ENCODE data around the gene TRNAU1AP.
"Not testable (repeated sequence)": the region's sequence is repeated elsewhere in the genome, so short reads cannot be mapped to it uniquely, and the experiment has no call there.

The TRNAU1AP gene

DNA sequence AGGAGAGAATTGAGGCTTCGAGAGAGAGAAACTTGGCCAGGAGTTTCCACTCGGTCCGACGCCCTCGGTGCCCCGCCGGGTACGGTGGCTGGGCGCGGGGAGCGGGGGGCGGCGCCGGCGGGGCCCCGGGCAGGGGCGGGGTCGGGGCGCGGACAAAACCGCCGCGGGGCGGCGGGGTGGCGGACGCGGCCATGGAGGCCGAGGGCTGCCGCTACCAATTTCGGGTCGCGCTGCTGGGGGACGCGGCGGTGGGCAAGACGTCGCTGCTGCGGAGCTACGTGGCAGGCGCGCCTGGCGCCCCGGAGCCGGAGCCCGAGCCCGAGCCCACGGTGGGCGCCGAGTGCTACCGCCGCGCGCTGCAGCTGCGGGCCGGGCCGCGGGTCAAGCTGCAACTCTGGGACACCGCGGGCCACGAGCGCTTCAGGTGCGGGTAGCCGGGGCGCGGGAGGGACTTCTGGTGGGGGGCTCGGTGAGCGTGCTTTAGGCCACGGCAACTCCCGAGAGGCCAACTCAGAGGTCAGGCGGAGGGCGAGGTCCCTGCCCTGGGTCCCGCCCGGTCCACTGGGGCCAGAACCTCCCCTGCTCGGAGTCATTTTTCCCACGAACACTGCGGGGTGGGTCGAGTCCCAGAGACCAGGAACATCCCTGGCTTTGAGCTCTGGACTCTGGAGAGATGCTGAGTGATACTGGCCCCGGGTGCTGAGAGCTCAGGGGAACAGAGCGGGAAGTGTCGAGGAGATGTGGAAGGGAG is 39.6 kb downstream of the TRNAU1AP start:
- TF ChIP-seq, protein P1, sequence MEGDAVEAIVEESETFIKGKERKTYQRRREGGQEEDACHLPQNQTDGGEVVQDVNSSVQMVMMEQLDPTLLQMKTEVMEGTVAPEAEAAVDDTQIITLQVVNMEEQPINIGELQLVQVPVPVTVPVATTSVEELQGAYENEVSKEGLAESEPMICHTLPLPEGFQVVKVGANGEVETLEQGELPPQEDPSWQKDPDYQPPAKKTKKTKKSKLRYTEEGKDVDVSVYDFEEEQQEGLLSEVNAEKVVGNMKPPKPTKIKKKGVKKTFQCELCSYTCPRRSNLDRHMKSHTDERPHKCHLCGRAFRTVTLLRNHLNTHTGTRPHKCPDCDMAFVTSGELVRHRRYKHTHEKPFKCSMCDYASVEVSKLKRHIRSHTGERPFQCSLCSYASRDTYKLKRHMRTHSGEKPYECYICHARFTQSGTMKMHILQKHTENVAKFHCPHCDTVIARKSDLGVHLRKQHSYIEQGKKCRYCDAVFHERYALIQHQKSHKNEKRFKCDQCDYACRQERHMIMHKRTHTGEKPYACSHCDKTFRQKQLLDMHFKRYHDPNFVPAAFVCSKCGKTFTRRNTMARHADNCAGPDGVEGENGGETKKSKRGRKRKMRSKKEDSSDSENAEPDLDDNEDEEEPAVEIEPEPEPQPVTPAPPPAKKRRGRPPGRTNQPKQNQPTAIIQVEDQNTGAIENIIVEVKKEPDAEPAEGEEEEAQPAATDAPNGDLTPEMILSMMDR (conservative IDR thresholded peaks at IDR 0.05; ENCODE audit: low read depth, low read length), result no peak
- peak overlapping the region; percentile 48 for H3K4me3 ChIP-seq (ENCODE audit: low read length)
- no peak for DNase-seq (ENCODE audit: low read depth)

DNA sequence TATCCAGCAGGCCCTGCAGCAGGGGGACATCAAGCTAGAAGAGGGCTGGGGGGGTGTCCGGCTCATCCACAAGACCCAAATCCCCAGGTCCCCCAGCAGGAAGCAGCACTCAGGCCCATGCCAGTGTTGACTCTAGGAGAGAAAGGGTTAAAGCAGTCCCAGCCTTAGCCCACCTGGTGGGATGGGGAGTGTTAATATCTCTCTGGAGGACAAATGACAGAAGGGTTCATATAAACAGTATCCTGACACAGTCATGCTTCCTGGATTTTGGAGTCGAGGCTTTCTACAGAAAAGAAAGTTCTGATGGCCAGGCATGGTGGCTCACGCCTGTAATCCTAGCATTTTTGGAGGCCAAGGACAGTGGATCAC is 41.1 kb downstream of the TRNAU1AP start:
- not testable (repeated sequence) for H3K4me3 ChIP-seq (ENCODE audit: low read length); DNase-seq (ENCODE audit: low read depth)

DNA sequence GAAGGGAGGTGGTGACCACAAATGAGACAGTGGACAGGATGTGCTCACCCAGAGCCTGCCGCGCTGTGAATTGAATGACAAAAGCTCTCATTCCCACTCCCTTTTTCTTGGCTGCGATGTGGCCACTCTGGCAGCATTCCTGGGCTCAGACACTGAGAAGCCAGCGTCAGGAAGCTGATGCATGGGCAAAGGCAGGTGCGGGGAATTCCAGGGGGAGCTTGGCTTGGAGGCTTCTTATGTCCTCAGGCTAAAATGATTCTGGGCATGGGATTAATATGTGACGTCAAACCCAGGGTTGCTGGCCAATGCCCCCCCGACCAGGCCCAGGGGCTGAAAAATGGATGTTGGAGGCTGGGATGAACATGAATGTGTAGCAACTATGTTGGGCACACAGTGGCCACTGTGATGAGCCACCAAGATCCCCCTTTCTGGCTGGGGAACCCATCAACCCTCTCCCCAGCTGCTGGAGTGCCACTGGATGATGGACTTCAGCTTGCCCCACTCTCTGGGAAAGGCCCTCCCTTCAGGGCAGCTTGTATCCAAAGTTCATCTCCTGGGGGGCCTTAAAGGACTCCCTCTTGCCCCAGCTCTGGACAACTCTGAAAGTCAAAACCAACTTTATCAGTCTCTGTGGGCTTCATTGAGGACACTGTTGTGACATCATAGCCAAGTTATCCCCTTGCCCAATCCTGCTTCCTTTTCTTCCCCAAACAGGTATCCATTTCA is 42.0 kb downstream of the TRNAU1AP start:
- H3K4me3 ChIP-seq (ENCODE audit: low read length); DNase-seq (ENCODE audit: low read depth): not testable (repeated sequence)

DNA sequence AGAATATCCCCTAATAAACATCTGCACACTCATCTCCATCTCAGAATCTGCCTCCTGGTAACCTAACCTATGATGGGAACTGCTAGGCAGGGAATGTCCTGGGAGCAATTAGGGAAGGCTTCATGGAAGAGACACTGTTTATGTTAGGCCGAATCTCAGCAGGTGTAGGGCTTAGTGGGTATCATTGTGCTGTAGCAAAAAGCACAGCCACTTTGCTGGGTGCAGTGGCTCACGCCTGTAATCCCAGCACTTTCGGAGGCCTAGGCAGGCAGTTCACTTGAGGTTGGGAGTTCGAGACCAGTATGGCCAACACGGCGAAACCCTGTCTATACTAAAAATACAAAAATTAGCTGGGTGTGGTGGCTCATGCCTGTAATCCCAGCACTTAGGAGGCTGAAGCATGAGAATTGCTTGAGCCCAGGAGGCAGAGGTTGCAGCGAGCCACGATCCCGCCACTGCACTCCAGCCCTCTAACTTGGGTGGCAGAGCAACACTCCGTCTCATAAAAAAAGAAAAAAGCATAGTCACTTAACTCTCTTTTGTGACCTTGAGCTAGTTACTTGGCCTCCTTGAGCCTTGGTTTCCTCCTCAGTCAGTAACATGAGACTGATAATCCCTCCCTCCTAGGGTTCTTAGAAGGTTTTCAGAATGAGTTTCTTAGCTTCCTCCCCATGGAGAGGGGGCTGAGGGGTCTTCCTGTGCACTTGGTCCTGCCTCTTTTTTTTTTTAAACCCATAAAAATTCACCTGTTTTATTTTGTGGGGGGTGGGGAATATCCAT is 42.7 kb downstream of the TRNAU1AP start:
- DNase-seq (ENCODE audit: low read depth), result no peak
- H3K4me3 ChIP-seq (ENCODE audit: low read length), result no peak overlapping the region
- TF ChIP-seq, protein P1 (conservative IDR thresholded peaks at IDR 0.05; ENCODE audit: low read depth, low read length), result no peak

DNA sequence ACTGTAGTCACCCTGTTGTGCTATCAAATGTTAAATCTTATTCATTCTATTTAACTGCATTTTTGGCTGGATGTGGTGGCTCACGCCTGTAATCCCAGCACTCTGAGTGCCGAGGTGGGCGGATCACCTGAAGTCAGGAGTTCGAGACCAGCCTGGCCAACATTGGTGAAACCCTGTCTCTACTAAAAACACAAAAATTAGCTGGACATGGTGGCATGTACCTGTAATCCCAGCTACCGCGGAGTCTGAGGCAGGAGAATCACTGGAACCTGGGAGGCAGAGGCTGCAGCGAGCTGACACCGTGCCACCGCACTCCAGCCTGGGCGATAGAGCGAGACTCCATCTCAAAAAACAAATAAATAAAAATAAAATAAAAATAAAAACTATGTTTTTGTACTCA is 43.4 kb downstream of the TRNAU1AP start:
- not testable (repeated sequence) for DNase-seq (ENCODE audit: low read depth)

DNA sequence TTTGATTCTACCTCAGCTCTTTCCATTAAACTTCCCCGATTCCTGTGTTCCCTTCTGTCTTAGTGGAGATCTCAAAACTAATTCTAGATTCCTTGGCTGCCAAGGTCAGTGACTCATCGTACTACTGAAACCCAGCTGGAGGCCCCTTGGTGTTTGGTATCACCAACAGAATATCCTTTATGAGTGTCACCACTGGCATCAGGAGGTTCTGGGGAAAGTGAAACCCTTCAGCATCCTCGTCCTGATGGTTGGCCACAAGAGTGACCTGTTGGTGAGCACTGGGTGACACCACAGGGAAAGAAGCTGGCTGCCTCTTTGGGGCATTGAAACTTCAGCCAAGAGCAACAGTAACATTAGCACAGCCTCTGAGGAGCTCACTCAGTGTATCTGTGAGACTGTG is 48.8 kb downstream of the TRNAU1AP start:
- TF ChIP-seq, protein P1 (conservative IDR thresholded peaks at IDR 0.05; ENCODE audit: low read depth, low read length), result no peak
- peak; percentile 29 for DNase-seq (ENCODE audit: low read depth)
- no peak overlapping the region for H3K4me3 ChIP-seq (ENCODE audit: low read length)

More for the DNA sequence above, 43.4 kb downstream of the TRNAU1AP start:
- H3K4me3 ChIP-seq (ENCODE audit: low read length), result not testable (repeated sequence)

DNA sequence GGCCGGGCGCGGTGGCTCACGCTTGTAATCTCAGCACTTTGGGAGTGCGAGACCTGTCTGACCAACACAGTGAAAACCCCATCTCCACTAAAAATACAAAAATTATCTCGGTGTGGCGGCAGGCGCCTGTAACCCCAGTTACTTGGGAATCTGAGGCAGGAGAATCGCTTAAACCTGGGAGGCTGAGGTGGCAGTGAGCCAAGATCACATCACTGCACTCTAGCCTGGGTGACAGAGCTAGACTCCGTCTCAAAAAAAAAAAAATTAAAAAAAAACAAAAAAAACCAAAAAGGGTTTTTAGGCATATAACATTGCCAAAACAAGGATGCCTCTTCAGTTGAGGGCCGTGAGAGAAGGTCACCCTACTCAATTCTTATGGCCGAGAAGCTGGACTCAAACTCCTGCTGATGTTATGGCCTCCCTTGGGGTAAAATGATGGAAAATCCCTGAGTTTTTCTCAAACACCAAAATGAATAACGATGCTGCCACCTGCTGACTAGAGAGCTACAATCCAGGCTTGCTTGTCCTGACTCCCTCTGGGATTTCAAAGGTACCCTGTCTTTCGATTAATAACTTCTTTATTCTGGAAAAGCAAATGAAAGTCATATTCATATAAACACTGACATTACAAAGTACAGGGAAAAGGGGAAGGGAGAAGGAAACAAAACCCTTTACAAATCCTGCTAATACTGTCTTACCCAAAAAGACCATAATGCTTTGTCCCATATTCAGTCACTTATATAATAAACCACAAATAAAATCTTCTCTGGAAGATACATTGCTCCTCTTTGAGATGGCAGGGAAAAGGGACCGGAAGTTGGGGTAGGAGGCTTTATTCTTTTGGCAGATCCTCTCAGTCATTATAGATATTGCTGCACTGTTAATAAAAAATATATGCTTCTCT is 49.9 kb downstream of the TRNAU1AP start:
- TF ChIP-seq, protein P1 (conservative IDR thresholded peaks at IDR 0.05; ENCODE audit: low read depth, low read length), result peak; percentile 82
- peak; percentile 32 for DNase-seq (ENCODE audit: low read depth)

DNA sequence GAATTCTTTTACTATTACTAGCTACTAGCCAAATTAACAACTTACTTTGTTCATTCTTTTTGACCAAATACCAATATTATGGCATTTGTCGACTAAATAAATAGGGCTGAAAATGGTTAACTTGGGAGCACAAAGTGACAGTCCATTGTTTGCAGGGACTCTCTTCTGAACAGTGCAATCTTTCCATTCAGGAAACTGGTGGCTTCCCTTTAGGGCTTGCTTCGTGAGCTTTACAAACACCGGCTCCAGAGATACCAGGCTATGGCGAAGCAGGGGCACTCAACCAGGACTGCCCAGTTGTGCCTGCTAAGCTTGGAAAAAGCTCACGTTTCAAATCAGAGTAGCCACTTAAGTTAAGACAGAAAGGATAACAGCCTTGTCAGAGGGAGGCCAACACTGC is 51.5 kb downstream of the TRNAU1AP start:
- TF ChIP-seq, protein P1 (conservative IDR thresholded peaks at IDR 0.05; ENCODE audit: low read depth, low read length), result no peak
- no peak overlapping the region for H3K4me3 ChIP-seq (ENCODE audit: low read length)
- DNase-seq (ENCODE audit: low read depth), result no peak

More for the DNA sequence above, 49.9 kb downstream of the TRNAU1AP start:
- no peak overlapping the region for H3K4me3 ChIP-seq (ENCODE audit: low read length)
